Activated T-helper 17 cell treated with anti-CD3 and anti-CD28 coated beads, Interleukin-2, amount 50 U/mL, for 72 hours (primary cell): ENCODE results near the gene PAQR4. TPM values are rescaled to one million over a fixed set of nuclear protein-coding genes. Genes with fewer than 3 reads are reported as not detected.

Experiments used
- ATAC-seq: fragments of 150-1000 bp; cut with Tn5 transposase; replicated peaks from 2 replicates; pipeline ENCODE4 v1.10.0; 2021; ENCODE audit warnings: mild to moderate bottlenecking, moderate library complexity
- H3K27ac Mint-ChIP-seq: one replicate; pipeline ENCODE4 v1.8.0; 2022; ENCODE audit warnings: mixed read lengths
- H3K27me3 Mint-ChIP-seq: one replicate; pipeline ENCODE4 v1.8.0; 2022; ENCODE audit warnings: mixed read lengths
- H3K36me3 Mint-ChIP-seq: one replicate; pipeline ENCODE4 v1.8.0; 2022; ENCODE audit warnings: low read depth, mild to moderate bottlenecking, mixed read lengths
- H3K4me1 Mint-ChIP-seq: one replicate; pipeline ENCODE4 v1.8.0; 2022; ENCODE audit warnings: mixed read lengths
- H3K4me3 Mint-ChIP-seq: one replicate; pipeline ENCODE4 v1.8.0; 2022; ENCODE audit warnings: mild to moderate bottlenecking, mixed read lengths
- H3K9me3 Mint-ChIP-seq: one replicate; pipeline ENCODE4 v1.8.0; 2022; ENCODE audit warnings: mixed read lengths
- total RNA-seq, 2 donors: library from RNA; stranded (reverse); gene quantifications; one replicate each; pipeline ENCODE4 v1.2.3, GENCODE V29; 2022

The PAQR4 gene
- total RNA-seq, 2 donors from 2014 or later, result 24.4 to 41.4 TPM

DNA sequence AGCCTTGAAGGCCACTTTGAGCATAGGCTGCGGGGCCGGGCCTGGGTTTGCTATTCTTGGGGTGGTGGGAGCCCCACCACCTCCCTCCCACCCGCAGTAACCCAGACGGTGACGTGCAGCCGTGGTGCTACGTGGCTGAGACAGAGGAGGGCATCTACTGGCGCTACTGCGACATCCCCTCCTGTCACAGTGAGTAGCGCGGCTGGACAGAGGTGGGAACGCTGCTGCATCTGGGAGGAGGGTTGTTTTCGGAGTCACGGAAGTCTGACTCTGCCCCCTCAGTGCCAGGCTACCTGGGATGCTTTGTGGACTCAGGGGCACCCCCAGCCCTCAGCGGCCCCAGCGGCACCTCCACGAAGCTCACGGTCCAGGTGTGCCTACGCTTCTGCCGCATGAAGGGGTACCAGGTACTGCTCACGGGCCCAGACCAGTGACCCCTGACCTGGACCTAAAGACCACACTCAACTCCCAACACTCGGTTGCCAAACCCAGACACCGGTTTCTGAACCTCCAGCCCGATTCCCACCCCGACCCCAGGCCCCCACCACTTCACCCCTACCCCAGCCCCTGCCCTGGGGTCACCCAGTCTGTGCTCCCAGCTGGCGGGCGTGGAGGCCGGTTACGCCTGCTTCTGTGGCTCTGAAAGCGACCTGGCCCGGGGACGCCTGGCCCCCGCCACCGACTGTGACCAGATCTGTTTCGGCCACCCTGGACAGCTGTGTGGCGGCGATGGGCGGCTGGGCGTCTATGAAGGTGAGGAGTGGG, 2.9 kb upstream of the PAQR4 start:
- no peak for ATAC-seq
- Mint-ChIP-seq H3K27me3 (peaks cover 12% of the 10 kb centered on the region), H3K27ac (no peak overlapping the region), H3K4me3 (no peak overlapping the region), H3K9me3 (no peaks in the 10 kb centered on the region), H3K4me1 (peaks cover 5% of the 10 kb centered on the region), H3K36me3 (peaks cover 10% of the 10 kb centered on the region)

GRCh38 chr16:2966808-2967191, 2.3 kb upstream of the PAQR4 start:
- Mint-ChIP-seq H3K4me1 (peaks cover 5% of the 10 kb centered on the region), H3K4me3 (no peak overlapping the region), H3K27me3 (peaks cover 9% of the 10 kb centered on the region), H3K27ac (no peak overlapping the region), H3K9me3 (no peaks in the 10 kb centered on the region), H3K36me3 (peaks cover 10% of the 10 kb centered on the region)
- no peak for ATAC-seq

DNA sequence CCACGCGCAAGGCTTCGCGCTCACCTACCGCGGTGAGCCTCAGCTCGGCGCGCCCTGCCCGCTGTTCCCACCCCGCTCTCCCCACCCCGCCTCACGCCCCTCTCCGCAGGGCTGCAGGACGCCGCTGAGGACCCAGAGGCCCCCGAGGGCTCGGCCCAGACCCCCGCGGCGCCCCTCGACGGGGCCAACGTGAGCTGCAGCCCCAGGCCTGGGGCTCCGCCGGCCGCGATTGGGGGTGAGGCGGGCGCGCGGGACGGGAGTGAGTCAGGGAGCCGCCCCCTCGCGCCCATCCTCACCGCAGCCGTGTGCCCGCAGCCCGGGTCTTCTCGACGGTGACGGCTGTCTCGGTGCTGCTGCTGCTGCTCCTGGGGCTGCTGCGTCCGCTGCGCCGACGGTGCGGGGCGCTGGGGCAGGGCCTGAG, 1.9 kb upstream of the PAQR4 start:
- Mint-ChIP-seq H3K4me3 (no peak overlapping the region), H3K9me3 (no peaks in the 10 kb centered on the region), H3K4me1 (peaks cover 10% of the 10 kb centered on the region), H3K27ac (no peak overlapping the region), H3K36me3 (peaks cover 15% of the 10 kb centered on the region), H3K27me3 (peaks cover 8% of the 10 kb centered on the region)
- ATAC-seq, result no peak

DNA sequence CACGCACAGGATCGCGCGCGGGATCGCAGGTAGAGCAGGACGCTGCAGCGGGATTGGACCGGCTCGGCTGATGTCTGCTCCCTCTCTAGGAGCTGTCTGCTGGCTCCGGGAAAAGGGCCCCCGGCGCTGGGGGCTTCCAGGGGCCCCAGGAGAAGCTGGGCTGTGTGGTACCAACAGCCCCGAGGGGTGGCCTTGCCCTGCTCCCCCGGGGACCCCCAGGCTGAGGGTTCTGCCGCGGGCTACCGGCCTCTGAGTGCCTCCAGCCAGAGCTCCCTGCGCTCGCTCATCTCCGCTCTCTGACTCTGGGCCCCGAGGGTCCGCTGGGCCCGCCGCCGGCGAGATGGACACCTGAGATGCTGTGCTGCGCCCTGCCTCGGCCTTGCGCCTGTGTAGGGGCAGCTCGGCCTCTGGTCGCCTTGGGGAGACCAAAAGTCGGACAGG, 1.4 kb upstream of the PAQR4 start:
- no peaks in the 10 kb centered on the region for H3K9me3 Mint-ChIP-seq
- peak overlapping the region; percentile 84 for H3K4me3 Mint-ChIP-seq
- peaks cover 12% of the 10 kb centered on the region for H3K4me1 Mint-ChIP-seq
- peaks cover 8% of the 10 kb centered on the region for H3K27me3 Mint-ChIP-seq
- ATAC-seq, result no peak
- H3K27ac Mint-ChIP-seq, result no peak overlapping the region
- H3K36me3 Mint-ChIP-seq, result peaks cover 20% of the 10 kb centered on the region

- no peaks in the 10 kb centered on the region for H3K9me3 Mint-ChIP-seq
- peaks cover 22% of the 10 kb centered on the region for H3K36me3 Mint-ChIP-seq
- H3K27me3 Mint-ChIP-seq, result peaks cover 8% of the 10 kb centered on the region
- peaks cover 12% of the 10 kb centered on the region for H3K4me1 Mint-ChIP-seq
- H3K4me3 Mint-ChIP-seq, result peak overlapping the region; percentile 84
- ATAC-seq, result no peak
- peak overlapping the region; percentile 48 for H3K27ac Mint-ChIP-seq
Measured at GRCh38 chr16:2968368-2968737, 795 bp upstream of the PAQR4 start.

DNA sequence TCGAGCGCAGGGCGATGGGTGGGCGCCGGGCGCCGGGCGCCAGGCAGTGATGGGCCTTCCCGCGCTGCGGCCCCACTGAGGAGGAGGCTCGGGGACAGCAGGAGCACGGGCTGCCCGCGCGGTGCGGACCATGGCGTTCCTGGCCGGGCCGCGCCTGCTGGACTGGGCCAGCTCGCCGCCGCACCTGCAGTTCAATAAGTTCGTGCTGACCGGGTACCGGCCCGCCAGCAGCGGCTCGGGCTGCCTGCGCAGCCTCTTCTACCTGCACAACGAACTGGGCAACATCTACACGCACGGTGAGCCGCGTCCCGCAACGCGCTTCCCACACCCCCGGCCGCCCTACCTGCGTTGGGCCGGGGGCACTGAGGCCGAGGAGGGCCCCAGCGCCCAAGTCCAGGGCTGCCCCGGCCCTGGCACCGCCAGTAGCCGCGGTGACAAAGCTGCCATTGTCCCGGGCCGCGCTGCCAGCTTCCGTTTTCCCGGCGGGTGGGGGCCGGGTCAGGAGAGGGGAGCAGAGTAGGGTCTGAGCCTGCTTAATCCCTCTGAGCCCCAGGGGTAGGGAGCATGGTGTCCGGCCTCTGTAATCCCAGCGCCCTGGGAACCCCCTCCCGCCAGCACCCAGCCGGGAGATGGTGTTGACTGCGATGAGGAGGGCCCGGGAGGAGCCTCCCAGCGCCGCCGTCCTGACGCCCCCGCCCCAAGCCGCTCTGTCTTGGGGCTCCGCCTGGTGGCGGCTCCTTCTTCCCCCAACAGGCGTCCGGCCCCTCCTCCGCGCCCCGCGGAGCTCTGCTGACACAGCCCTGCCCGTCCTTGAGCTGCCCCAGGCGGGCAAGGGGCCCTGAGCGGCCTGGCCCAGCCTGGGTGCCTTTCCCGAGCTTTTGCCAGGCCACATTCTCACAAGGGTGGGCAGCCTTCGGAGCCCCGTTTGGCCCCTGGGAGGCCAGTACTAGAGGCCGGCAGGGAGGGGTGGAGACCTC, 685 bp downstream of the PAQR4 start:
- Mint-ChIP-seq H3K27ac (no peak overlapping the region), H3K4me1 (peaks cover 12% of the 10 kb centered on the region), H3K27me3 (peaks cover 4% of the 10 kb centered on the region), H3K9me3 (no peaks in the 10 kb centered on the region), H3K4me3 (peak overlapping the region; percentile 73), H3K36me3 (peaks cover 22% of the 10 kb centered on the region)
- peak; percentile 67 for ATAC-seq

DNA sequence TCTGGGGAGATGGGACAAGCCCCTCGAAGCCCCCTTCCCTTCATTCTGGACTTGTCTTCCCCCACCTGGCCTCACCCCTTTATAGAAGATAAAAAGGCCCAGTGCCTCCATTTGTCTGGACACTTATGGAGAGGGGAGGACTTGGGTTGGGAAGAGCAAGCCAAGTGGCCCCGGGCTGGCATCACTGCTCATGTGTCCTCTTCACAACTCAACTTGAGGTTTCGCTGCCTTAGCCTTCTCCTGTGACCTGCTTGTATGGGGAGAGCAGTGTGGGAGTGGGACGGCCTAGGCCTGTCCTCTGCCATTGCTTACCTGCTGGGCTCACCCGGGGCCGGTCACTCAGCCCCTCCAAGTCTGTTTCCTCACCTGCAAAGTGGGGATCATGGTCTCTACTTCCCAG, 1.4 kb downstream of the PAQR4 start:
- ATAC-seq, result no peak
- H3K4me1 Mint-ChIP-seq, result peaks cover 12% of the 10 kb centered on the region
- H3K27me3 Mint-ChIP-seq, result peaks cover 4% of the 10 kb centered on the region
- peak overlapping the region; percentile 73 for H3K4me3 Mint-ChIP-seq
- no peaks in the 10 kb centered on the region for H3K9me3 Mint-ChIP-seq
- H3K27ac Mint-ChIP-seq, result no peak overlapping the region
- peaks cover 22% of the 10 kb centered on the region for H3K36me3 Mint-ChIP-seq

- Mint-ChIP-seq H3K4me3 (peak overlapping the region; percentile 73), H3K36me3 (peaks cover 28% of the 10 kb centered on the region), H3K27ac (no peak overlapping the region), H3K27me3 (peaks cover 4% of the 10 kb centered on the region), H3K9me3 (no peaks in the 10 kb centered on the region), H3K4me1 (peaks cover 12% of the 10 kb centered on the region)
- ATAC-seq, result no peak
Measured at GRCh38 chr16:2971134-2971984, 2.2 kb downstream of the PAQR4 start.

DNA sequence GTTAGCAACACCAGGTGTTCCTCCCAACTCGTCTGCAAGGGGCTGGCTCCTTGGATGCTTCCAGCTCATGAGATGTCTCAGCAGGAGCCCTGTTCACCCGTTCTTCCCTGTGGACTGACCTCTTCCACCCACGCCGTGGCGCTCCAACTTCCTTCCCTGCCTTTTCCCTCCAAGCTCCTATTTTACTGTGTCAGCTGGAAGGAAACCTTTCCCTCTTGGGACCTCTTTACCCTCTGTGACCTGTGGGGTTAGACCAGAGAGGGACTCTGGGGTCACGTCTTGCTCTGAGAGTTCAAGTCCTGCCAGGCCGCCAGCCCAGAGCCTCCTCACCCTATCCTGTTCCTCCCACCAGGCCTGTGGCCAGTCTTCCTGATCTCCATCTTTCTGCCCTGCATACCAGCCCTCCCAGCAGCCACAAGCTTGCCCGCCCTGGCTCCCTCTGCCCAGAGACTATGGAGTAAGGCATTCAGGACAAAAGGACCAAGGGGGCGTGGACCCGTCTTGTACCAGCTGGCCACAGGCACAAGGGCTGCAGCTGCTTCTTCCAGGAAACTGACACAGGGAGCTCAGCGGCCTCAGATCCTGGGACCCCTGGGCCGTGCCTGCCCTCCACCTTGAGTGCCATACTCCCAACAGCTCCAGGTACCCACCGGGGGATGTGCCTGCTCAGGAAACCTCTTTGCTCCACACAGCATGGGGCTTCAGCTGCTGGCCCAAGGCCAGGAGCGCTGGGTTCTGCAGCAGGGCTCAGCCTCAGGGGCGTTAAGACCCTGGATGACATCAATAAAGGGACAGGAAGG, 3.0 kb downstream of the PAQR4 start:
- ATAC-seq, result no peak
- Mint-ChIP-seq H3K36me3 (peaks cover 35% of the 10 kb centered on the region), H3K4me1 (peaks cover 12% of the 10 kb centered on the region), H3K9me3 (no peaks in the 10 kb centered on the region), H3K4me3 (peak overlapping the region; percentile 43), H3K27me3 (peaks cover 4% of the 10 kb centered on the region), H3K27ac (no peak overlapping the region)

DNA sequence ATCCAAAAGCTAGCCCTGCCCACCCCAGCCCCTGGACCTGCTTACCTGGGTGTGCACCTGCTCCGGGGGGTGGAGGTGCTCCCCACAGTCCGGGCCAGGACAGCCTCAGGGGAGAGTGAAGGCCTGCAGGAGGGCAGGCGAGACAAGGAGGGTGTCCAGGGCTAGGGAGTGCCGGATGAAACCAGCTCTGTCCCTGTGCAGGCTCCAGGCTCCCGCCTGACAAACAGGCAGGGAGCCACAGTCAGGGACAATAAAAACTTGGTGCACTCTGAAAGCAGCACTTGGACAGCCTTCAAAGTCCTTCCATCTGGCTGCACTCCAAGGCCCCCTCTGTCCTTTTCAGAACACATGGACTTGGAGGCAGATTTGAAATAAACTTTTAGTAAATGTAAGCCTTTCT, 3.9 kb downstream of the PAQR4 start:
- no peak overlapping the region for H3K27ac Mint-ChIP-seq
- no peaks in the 10 kb centered on the region for H3K9me3 Mint-ChIP-seq
- H3K4me1 Mint-ChIP-seq, result peaks cover 12% of the 10 kb centered on the region

DNA sequence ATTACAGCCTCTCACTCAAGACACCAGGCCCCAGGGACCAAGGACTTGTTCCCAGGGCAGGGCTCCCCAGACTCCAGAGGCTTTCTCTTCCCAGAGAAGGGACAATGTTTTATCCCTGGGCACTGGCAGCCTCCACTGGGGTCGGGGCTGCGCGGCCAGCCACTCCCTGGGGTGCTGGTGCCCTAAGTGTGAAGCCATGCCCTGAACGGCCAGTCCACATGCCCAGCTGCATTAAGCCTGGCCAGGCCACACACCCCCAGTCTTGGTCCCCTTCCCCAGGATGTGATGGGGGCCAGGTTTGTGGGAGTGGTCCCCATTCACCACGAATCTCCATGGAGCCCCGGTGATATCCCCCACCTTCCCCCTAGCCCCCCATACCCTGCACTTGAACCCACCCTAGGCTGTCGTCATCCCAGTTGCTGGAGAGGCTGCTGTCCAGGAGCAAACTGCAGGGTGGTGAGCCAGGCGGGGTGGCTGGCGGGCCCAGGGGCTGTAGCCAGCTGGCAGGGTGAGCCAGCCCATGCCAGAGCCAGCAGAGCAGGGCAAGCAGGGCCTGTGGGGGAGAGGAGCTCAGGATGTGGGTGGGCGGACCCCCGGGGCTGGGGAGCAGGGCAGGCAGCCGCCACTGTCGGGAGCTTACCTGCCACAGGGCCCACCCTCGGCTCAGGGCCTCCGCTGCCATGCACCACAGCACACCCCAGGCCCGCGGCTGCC, 4.6 kb downstream of the PAQR4 start:
- Mint-ChIP-seq H3K9me3 (no peaks in the 10 kb centered on the region), H3K36me3 (peaks cover 37% of the 10 kb centered on the region), H3K27me3 (no peaks in the 10 kb centered on the region), H3K4me1 (peaks cover 6% of the 10 kb centered on the region), H3K27ac (no peak overlapping the region), H3K4me3 (no peak overlapping the region)
- no peak for ATAC-seq

More for the DNA sequence above, 3.9 kb downstream of the PAQR4 start:
- Mint-ChIP-seq H3K36me3 (peaks cover 41% of the 10 kb centered on the region), H3K4me3 (no peak overlapping the region), H3K27me3 (peaks cover 3% of the 10 kb centered on the region)
- no peak for ATAC-seq

- Mint-ChIP-seq H3K4me1 (peaks cover 6% of the 10 kb centered on the region), H3K9me3 (no peaks in the 10 kb centered on the region), H3K27ac (no peak overlapping the region), H3K27me3 (no peaks in the 10 kb centered on the region), H3K4me3 (no peak overlapping the region), H3K36me3 (peaks cover 42% of the 10 kb centered on the region)
- ATAC-seq, result no peak
Measured at GRCh38 chr16:2974319-2975056, 5.3 kb downstream of the PAQR4 start.
